ENCODE data around the gene VPS33A. TPM values are rescaled to one million over a fixed set of nuclear protein-coding genes. Genes with fewer than 3 reads are reported as not detected.

The VPS33A gene
- total RNA-seq, 1 donor from 2014 or later, result 40.7 TPM

GRCh38 chr12:122308811-122309210 lies 42.5 kb upstream of the VPS33A start:
- no peak for DNase-seq (ENCODE audit: low read depth, low spot score)
- no peak overlapping the region for H3K27ac Mint-ChIP-seq (ENCODE audit: unreplicated experiment)
- H3K9me3 Mint-ChIP-seq, result no peaks in the 10 kb centered on the region
- no peak overlapping the region for H3K4me3 Mint-ChIP-seq
- TF ChIP-seq, protein P1, sequence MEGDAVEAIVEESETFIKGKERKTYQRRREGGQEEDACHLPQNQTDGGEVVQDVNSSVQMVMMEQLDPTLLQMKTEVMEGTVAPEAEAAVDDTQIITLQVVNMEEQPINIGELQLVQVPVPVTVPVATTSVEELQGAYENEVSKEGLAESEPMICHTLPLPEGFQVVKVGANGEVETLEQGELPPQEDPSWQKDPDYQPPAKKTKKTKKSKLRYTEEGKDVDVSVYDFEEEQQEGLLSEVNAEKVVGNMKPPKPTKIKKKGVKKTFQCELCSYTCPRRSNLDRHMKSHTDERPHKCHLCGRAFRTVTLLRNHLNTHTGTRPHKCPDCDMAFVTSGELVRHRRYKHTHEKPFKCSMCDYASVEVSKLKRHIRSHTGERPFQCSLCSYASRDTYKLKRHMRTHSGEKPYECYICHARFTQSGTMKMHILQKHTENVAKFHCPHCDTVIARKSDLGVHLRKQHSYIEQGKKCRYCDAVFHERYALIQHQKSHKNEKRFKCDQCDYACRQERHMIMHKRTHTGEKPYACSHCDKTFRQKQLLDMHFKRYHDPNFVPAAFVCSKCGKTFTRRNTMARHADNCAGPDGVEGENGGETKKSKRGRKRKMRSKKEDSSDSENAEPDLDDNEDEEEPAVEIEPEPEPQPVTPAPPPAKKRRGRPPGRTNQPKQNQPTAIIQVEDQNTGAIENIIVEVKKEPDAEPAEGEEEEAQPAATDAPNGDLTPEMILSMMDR (conservative IDR thresholded peaks at IDR 0.05), result no peak
- no peaks in the 10 kb centered on the region for H3K27me3 Mint-ChIP-seq (ENCODE audit: low read depth)
- peaks cover 3% of the 10 kb centered on the region for H3K4me1 Mint-ChIP-seq
- H3K36me3 Mint-ChIP-seq (ENCODE audit: low read depth), result peaks cover 4% of the 10 kb centered on the region

GRCh38 chr12:122306407-122306806 lies 40.1 kb upstream of the VPS33A start:
- peak overlapping the region; percentile 84 for H3K27ac Mint-ChIP-seq (ENCODE audit: unreplicated experiment)
- TF ChIP-seq, protein P1 (conservative IDR thresholded peaks at IDR 0.05), result peak; percentile 19
- H3K9me3 Mint-ChIP-seq, result no peaks in the 10 kb centered on the region
- H3K36me3 Mint-ChIP-seq (ENCODE audit: low read depth), result peaks cover 8% of the 10 kb centered on the region
- no peak for DNase-seq (ENCODE audit: low read depth, low spot score)
- peaks cover 3% of the 10 kb centered on the region for H3K4me1 Mint-ChIP-seq
- no peak overlapping the region for H3K4me3 Mint-ChIP-seq
- H3K27me3 Mint-ChIP-seq (ENCODE audit: low read depth), result no peaks in the 10 kb centered on the region

DNA sequence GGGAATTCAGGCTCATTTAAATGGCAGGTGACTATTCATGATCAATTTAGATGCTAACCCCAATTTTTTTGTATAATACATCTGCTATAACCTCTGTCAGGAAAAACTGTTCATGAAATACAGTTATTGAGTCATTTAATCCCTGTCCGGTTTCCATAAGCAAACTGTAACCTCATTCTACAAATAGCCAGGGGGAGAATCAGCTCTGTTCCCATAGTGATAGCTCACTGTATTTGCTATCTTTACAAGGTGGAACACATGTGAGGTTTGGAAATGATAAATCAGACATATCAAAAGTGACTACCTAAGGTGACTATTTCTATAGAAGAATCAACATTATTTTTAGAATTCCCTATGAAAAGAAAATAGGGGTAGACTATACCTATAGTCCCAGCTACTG lies 38.6 kb upstream of the VPS33A start:
- H3K27me3 Mint-ChIP-seq (ENCODE audit: low read depth), result no peaks in the 10 kb centered on the region
- H3K36me3 Mint-ChIP-seq (ENCODE audit: low read depth), result peaks cover 8% of the 10 kb centered on the region
- H3K4me1 Mint-ChIP-seq, result peaks cover 3% of the 10 kb centered on the region
- H3K4me3 Mint-ChIP-seq, result no peak overlapping the region
- DNase-seq (ENCODE audit: low read depth, low spot score), result no peak
- no peak overlapping the region for H3K27ac Mint-ChIP-seq (ENCODE audit: unreplicated experiment)
- no peaks in the 10 kb centered on the region for H3K9me3 Mint-ChIP-seq
- TF ChIP-seq, protein P1 (conservative IDR thresholded peaks at IDR 0.05), result no peak

DNA sequence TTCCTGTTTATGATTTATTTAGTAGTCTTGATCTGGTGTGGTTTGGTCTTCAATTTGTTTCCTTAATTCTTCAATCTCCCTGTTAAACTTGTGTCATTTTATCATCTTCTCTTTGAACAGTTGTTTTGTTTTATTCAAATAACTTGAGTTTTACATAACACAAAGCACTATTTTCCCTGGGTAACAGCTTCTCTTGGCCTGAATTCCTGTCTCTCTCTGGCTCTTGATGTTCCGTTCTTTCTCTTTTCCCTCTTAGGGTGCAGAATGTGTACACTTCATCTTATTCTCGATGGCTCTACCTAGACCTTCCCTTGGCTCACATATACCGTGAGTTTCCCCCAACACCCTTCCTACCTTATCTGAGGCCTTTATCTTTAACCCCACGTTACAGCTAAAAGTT lies 36.8 kb upstream of the VPS33A start:
- no peak overlapping the region for H3K27ac Mint-ChIP-seq (ENCODE audit: unreplicated experiment)

DNA sequence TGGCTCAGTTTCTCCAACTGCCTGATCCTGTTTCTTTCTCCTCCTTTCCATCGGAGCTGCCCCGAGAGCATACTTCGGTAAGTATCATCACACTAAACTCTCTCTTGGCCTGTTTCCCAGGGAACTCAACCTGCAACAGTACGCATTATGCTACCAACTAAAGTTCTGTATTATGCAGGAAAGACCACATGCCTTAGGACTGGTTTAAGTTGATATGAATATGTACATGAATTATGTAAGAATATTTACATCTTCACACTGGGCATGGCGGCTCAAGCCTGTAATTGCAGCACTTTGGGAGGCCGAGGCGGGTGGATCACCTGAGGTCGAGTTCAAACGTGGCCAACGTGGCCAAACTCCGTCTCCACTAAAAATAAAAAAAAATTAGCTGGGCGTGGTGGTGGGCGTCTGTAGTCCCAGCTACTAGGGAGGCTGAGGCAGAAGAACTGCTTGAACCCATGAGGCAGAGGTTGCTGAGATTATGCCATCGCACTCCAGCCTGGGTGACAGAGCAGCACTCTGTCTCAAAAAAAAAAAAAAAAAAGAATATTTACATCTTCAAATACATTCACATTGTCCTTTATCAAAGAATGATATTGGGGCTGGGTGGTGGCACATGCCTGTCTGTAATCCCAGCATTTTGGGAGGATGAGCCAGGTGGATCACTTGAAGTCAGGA lies 31.9 kb upstream of the VPS33A start:
- TF ChIP-seq, protein P1 (conservative IDR thresholded peaks at IDR 0.05), result no peak
- DNase-seq (ENCODE audit: low read depth, low spot score), result no peak
- H3K36me3 Mint-ChIP-seq (ENCODE audit: low read depth), result peaks cover 12% of the 10 kb centered on the region
- H3K9me3 Mint-ChIP-seq, result no peaks in the 10 kb centered on the region
- H3K27ac Mint-ChIP-seq (ENCODE audit: unreplicated experiment), result no peak overlapping the region
- H3K4me3 Mint-ChIP-seq, result no peak overlapping the region
- H3K27me3 Mint-ChIP-seq (ENCODE audit: low read depth), result no peaks in the 10 kb centered on the region
- H3K4me1 Mint-ChIP-seq, result no peaks in the 10 kb centered on the region

More for the DNA sequence above, 36.8 kb upstream of the VPS33A start:
- DNase-seq (ENCODE audit: low read depth, low spot score), result no peak
- TF ChIP-seq, protein P1 (conservative IDR thresholded peaks at IDR 0.05), result no peak
- no peaks in the 10 kb centered on the region for H3K9me3 Mint-ChIP-seq
- H3K4me3 Mint-ChIP-seq, result no peak overlapping the region
- H3K4me1 Mint-ChIP-seq, result peaks cover 3% of the 10 kb centered on the region
- H3K36me3 Mint-ChIP-seq (ENCODE audit: low read depth), result peaks cover 8% of the 10 kb centered on the region
- no peaks in the 10 kb centered on the region for H3K27me3 Mint-ChIP-seq (ENCODE audit: low read depth)
